Measurements from ENCODE around the gene TMEM201. TPM values are rescaled to one million over a fixed set of nuclear protein-coding genes. Genes with fewer than 3 reads are reported as not detected.

The TMEM201 gene
- total and polyA plus RNA-seq, 2 donors from 2014 or later: 9.1 to 13.2 TPM

DNA sequence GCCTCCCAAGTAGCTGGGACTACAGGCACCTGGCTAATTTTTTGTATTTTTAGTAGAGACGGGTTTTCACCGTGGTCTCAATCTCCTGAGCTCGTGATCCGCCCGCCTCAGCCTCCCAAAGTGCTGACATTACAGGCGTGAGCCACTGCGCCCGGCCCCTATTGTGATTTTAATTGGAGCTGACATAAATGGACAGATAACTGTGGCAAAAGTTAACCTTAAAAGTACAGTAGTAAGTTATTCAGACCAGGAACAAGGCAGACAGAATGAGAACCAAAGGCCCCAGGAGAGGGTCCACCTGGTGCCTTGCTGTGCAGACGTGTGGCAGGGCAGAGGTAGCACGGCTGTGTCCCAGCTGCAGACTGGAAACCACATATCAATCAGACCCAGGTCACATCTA is 11.0 kb downstream of the TMEM201 start:
- H3K36me3 ChIP-seq (ENCODE audit: control insufficient read depth in 2 of 3, insufficient read depth in 3 of 3, low read length in 3 of 3): peaks cover 0 to 18% (median 3%) of the 10 kb centered on the region in 3 donors
- TF ChIP-seq, protein P1, sequence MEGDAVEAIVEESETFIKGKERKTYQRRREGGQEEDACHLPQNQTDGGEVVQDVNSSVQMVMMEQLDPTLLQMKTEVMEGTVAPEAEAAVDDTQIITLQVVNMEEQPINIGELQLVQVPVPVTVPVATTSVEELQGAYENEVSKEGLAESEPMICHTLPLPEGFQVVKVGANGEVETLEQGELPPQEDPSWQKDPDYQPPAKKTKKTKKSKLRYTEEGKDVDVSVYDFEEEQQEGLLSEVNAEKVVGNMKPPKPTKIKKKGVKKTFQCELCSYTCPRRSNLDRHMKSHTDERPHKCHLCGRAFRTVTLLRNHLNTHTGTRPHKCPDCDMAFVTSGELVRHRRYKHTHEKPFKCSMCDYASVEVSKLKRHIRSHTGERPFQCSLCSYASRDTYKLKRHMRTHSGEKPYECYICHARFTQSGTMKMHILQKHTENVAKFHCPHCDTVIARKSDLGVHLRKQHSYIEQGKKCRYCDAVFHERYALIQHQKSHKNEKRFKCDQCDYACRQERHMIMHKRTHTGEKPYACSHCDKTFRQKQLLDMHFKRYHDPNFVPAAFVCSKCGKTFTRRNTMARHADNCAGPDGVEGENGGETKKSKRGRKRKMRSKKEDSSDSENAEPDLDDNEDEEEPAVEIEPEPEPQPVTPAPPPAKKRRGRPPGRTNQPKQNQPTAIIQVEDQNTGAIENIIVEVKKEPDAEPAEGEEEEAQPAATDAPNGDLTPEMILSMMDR (IDR thresholded peaks at IDR 0.05; ENCODE audit: borderline replicate concordance, extremely low read depth, insufficient read depth): no peak
- no peak for DNase-seq
- no peaks in the 10 kb centered on the region for H3K4me1 ChIP-seq (ENCODE audit: control insufficient read depth in 2 of 3, insufficient read depth in 2 of 3, low read depth in 1 of 3, low read length in 3 of 3)
- H3K4me3 ChIP-seq (ENCODE audit: low read length in 3 of 3): no peak overlapping the region
- no peaks in the 10 kb centered on the region for H3K9me3 ChIP-seq (ENCODE audit: control insufficient read depth in 2 of 3, insufficient read depth in 1 of 3, low read length in 3 of 3)
- no peak overlapping the region for H3K27ac ChIP-seq (ENCODE audit: low read depth in 2 of 2, low read length in 2 of 2)
- no peak for FAIRE-seq
- H3K27me3 ChIP-seq (ENCODE audit: control insufficient read depth, insufficient read depth, low read length): no peaks in the 10 kb centered on the region
- no peak overlapping the region for H3K9ac ChIP-seq (ENCODE audit: low read length in 3 of 3)
- intact Hi-C loops (cut with DNase I): no loop called here

DNA sequence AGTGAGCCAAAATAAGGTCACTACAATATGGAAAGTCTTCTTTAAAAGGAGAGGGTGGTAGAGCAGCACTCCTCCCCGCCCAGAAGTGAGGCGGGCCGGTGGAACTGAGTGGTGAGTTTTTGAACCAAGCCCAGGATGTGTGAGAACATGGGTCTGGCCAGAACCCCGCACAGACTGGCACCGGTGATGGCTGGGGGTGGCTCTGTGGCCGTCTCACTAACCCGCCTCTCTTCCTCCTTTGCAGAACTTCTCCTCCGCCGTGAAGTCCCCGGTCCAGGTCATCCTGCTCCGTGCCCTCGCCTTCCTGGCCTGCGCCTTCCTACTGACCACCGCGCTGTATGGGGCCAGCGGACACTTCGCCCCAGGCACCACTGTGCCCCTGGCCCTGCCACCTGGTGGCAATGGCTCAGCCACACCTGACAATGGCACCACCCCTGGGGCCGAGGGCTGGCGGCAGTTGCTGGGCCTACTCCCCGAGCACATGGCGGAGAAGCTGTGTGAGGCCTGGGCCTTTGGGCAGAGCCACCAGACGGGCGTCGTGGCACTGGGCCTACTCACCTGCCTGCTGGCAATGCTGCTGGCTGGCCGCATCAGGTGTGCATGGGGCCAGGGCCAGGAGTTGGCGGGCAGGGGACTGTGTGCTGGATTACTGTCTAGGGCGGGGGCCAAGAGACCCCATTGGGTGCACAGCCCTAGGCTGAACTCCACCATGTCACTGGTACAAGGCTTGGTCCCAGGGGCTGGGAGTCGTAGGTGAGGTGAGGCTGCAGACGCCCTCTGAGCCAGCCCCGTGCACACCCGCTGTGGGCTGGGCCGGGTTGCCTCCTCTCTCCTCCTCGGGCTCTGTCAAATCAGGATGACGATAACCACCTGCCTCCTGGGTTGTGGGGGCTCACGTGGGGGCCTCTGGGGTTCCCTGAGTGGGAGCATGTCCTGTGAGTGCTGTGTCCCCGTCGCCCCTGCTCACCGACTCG is 12.4 kb downstream of the TMEM201 start:
- intact Hi-C loops (cut with DNase I): no loop called here
- TF ChIP-seq, protein P1 (IDR thresholded peaks at IDR 0.05; ENCODE audit: borderline replicate concordance, extremely low read depth, insufficient read depth): no peak
- no peak overlapping the region for H3K4me3 ChIP-seq (ENCODE audit: low read length in 3 of 3)

DNA sequence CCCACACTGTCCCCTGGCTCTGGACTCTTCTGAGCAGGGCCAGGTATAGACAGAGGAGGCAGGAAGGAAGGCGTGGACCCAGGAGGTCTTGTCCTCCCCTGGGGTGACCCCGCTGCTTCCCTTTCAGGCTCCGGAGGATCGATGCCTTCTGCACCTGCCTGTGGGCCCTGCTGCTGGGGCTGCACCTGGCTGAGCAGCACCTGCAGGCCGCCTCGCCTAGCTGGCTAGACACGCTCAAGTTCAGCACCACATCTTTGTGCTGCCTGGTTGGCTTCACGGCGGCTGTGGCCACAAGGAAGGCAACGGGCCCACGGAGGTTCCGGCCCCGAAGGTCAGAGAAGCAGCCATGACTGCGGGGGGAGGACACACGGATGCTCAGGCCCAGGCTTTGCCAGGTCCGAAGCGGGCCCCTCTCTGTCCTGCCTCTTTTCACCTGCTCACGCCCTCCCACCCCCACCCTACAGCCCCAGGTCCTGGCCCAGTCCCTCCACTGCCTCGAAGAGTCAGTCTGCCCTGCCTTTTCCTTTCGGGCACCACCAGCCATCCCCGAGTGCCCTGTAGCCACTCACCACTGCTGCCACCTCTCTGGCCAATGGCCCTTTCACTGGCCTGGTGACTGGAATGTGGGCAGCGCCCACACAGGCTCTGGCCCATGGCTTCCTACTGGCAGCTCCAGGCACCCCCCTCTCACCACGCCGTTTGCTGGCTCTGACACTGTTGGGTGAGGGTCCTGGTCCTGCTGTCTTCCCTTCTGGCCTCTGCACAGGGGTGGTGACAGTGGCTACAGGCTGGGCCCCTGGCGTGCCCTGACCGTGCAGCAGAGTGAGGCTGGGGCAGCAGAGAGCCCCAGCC is 13.5 kb downstream of the TMEM201 start:
- H3K9ac ChIP-seq (ENCODE audit: low read length in 3 of 3): no peak overlapping the region
- intact Hi-C loops (cut with DNase I): no loop called here
- no peaks in the 10 kb centered on the region for H3K9me3 ChIP-seq (ENCODE audit: control insufficient read depth in 2 of 3, insufficient read depth in 1 of 3, low read length in 3 of 3)
- H3K4me1 ChIP-seq (ENCODE audit: control insufficient read depth in 2 of 3, insufficient read depth in 2 of 3, low read depth in 1 of 3, low read length in 3 of 3): no peaks in the 10 kb centered on the region
- FAIRE-seq (no peak), DNase-seq (peak in 1 of 5 donors; percentile 60)
- H3K27me3 ChIP-seq (ENCODE audit: control insufficient read depth, insufficient read depth, low read length): no peaks in the 10 kb centered on the region
- H3K27ac ChIP-seq (ENCODE audit: low read depth in 2 of 2, low read length in 2 of 2): no peak overlapping the region
- H3K4me3 ChIP-seq (ENCODE audit: low read length in 3 of 3): no peak overlapping the region
- peaks cover 0 to 18% (median 3%) of the 10 kb centered on the region in 3 donors for H3K36me3 ChIP-seq (ENCODE audit: control insufficient read depth in 2 of 3, insufficient read depth in 3 of 3, low read length in 3 of 3)
- TF ChIP-seq, protein P1 (IDR thresholded peaks at IDR 0.05; ENCODE audit: borderline replicate concordance, extremely low read depth, insufficient read depth): no peak

More for the DNA sequence above, 12.4 kb downstream of the TMEM201 start:
- no peaks in the 10 kb centered on the region for H3K9me3 ChIP-seq (ENCODE audit: control insufficient read depth in 2 of 3, insufficient read depth in 1 of 3, low read length in 3 of 3)
- H3K27me3 ChIP-seq (ENCODE audit: control insufficient read depth, insufficient read depth, low read length): no peaks in the 10 kb centered on the region
- DNase-seq (no peak), FAIRE-seq (no peak)
- H3K27ac ChIP-seq (ENCODE audit: low read depth in 2 of 2, low read length in 2 of 2): no peak overlapping the region
- H3K9ac ChIP-seq (ENCODE audit: low read length in 3 of 3): no peak overlapping the region
- peaks cover 0 to 18% (median 3%) of the 10 kb centered on the region in 3 donors for H3K36me3 ChIP-seq (ENCODE audit: control insufficient read depth in 2 of 3, insufficient read depth in 3 of 3, low read length in 3 of 3)
- no peaks in the 10 kb centered on the region for H3K4me1 ChIP-seq (ENCODE audit: control insufficient read depth in 2 of 3, insufficient read depth in 2 of 3, low read depth in 1 of 3, low read length in 3 of 3)
